HG03103 (cell line): ENCODE measurements around the gene TAF6.

Experiments
- ATAC-seq: cut with Tn5 transposase; IDR thresholded peaks from one replicate; pipeline ENCODE4 v1.9.1; 2021; ENCODE audit warnings: low read depth; ENCODE audit not compliant: unreplicated experiment

Gene TAF6

GRCh38 chr7:100098913-100099312 is 20.2 kb downstream of the TAF6 start:
- ATAC-seq, result no peak

- no peak for ATAC-seq
Observed at GRCh38 chr7:100095704-100096103, 23.5 kb downstream of the TAF6 start.

GRCh38 chr7:100095289-100095688 is 23.9 kb downstream of the TAF6 start:
- no peak for ATAC-seq

GRCh38 chr7:100093925-100094486 is 25.2 kb downstream of the TAF6 start:
- no peak for ATAC-seq

GRCh38 chr7:100093498-100093897 is 25.7 kb downstream of the TAF6 start:
- no peak for ATAC-seq

DNA sequence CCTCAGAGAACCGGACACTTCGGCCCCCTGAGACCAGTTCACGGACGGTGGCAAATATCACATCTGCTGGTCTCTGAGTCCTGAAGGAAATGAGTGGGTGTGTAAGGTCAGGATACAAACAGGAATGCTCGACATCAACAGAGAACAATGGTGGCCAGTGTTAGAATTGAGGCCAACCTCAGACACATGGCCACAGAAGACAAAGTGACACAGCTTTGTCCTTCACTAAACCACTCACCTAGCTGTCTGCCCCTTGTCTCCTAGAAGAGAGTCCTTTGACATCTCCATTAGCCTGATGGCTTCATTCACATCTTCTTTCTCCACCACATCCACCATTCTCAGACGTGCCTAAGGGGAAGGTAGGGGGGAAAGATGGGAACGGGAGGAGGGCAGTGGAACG is 26.1 kb downstream of the TAF6 start:
- ATAC-seq, result no peak

- ATAC-seq, result no peak
Observed at GRCh38 chr7:100091411-100092181, 27.6 kb downstream of the TAF6 start.

- no peak for ATAC-seq
Observed at GRCh38 chr7:100090527-100091410, 28.4 kb downstream of the TAF6 start.

DNA sequence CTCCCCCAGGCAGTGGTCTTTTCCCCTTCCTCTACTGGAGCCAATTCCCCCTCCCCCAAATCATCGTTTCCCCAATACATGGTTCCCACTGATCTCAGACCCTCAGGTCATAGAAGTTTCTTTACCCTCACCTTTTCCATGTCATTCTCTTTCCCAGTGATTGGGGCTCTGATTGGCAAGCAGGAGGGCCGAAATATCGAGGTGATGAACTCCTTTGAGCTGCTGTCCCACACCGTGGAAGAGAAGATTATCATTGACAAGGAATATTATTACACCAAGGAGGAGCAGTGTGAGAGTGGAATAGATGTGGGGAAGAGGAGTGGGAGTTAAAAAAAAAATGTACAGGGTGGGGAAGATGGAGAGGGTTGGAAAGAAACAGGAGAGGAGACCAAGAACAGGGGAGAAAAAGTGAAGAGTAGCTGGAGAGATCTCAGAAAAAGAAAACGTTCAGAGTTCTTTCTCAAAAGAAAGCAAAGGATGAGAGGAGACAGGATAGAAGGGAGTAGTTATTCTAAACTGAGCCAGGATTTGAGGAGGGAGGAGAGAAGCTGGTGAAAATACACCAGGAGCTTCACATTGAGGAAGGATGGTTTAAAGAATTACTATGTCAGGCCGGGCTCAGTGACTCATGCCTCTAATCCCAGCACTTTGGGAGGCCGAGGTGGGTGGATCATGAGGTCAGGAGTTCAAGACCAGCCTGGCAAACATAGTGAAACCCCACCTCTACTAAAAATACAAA is 29.5 kb downstream of the TAF6 start:
- ATAC-seq, result no peak

GRCh38 chr7:100088621-100089457 is 30.3 kb downstream of the TAF6 start, which contains the start of gene COPS6:
COPS6 (plus strand) TSS chr7:100088969; CDS start chr7:100088991, 22 bp downstream.
- peak; percentile 50 for ATAC-seq

DNA sequence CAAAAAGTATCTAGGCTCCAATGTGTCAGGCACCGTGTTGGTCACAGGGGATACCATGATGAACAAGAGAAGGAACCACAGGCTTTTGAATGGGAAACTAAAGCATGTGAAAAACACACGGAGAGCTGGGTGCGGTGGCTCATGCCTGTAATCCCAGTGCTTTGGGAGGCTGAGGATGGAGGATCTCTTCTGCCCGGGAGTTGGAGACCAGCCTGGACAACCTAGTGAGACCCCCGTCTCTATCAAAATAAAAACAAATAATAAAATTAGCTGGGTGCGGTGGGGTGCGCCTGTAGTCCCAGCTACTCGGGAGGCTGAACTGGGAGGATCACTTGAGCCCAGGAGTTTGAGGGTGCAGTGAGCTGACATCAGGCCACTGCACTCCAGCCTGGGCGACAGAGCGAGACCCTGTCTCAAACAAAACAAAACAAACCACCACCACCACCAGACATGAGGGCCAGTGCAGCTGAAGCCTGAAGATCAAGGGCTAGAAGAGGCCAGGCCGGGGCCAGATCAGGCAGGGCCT is 31.0 kb downstream of the TAF6 start:
- ATAC-seq, result no peak

DNA sequence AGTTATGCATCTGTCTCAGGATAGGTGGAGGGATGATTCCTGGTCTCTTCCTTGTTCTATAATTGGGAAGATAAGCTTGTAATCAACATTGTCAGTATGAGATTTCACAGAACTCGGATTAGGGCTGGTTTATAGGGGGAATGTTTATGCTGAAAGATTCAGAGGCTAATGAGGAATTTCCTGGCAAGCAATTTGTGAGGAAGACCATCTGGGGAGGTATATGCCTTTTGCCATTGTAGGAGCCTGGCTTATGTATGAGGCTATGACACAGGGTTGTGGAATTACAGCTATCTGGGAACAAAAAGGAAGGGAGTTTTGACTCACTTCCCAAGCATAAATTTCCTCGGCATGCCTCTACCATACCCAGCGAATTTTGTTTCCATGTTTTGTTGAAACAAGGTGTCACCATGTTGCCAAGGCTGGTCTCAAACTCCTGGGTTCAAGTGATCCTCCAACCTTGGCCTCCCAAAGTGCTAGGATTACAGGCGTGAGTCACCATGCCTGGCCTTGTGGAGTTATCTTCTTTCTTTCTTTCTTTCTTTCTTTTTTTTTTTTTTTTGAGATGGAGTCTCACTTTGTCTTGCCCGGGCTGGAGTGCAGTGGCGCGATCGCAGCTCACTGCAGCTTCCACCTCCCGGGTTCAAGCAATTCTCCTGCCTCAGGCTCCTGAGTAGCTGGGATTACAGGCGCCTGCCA is 32.0 kb downstream of the TAF6 start:
- no peak for ATAC-seq

DNA sequence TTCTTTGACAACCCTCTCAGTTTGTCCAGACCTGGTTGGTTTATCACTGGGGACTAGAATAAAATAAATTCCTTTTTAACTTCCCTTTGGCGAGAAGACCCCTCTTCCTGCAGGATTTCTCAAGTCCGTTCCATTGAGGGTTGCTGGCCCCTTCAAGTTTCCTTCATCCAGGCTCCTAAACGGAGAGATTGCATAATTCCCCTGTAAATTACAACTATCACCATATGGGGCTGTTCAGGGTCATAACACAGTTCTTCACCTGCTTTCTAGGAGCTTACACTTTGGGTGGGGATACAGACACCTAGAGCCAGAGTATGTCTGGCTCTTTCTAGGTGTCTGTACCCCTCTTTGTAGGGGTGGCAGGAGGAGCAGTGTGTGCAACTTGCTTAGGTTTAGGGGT is 33.6 kb downstream of the TAF6 start:
- no peak for ATAC-seq

DNA sequence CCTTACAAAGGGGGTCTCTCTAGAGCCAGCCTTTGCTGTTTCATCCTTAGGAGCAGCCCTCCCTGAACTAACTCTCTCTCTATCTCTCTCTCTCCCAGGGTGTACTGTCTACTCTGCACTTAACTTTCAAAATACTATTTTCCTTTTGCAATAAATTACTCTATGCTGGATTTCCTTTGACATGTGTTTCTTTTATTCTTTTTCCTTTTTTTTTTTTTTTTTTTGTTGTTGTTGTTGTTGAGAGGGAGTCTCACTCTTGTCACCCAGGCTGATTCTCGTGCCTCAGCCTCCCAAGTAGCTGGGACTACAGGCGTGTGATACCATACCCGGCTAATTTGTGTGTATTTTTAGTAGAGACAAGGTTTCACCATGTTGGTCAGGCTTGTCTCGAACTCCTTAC is 36.2 kb downstream of the TAF6 start:
- no peak for ATAC-seq

DNA sequence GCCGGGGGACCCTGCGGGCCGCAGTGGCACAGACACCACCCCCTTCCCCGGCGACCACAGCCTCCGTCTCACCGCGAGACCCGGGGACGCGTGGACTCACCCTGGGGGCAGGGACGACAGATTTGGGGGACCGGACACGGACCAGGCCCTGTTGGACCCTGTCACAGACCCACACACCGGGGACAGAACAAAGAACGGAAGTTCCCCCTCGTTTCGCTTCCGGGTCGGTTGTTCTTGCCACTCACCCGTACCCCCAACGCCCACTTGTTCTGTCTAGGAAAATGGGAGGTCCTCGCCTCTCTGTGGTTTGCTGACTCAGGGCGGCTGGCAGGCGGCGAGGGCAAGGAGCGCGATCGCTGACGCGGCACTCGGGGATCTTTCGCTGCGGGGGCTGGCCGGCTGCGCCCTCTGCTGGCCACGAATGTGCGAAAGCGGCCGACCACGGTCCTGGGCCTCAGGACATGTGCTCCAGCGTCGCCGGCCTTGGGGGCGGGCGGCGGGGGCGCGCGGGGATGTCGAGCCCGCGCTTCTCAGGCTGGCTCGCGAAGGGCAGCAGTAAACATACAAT is 37.5 kb downstream of the TAF6 start, which contains the start of gene ZNF3:
Gene ZNF3, minus strand, starts transcription at position 189 of the 568 bp plus-strand sequence. CDS start 4,366 bp downstream, outside the sequence.
- ATAC-seq, result peak; percentile 76

GRCh38 chr7:100080907-100081534 is 38.1 kb downstream of the TAF6 start:
- peak; percentile 19 for ATAC-seq

GRCh38 chr7:100079024-100079560 is 40.1 kb downstream of the TAF6 start:
- ATAC-seq, result no peak

DNA sequence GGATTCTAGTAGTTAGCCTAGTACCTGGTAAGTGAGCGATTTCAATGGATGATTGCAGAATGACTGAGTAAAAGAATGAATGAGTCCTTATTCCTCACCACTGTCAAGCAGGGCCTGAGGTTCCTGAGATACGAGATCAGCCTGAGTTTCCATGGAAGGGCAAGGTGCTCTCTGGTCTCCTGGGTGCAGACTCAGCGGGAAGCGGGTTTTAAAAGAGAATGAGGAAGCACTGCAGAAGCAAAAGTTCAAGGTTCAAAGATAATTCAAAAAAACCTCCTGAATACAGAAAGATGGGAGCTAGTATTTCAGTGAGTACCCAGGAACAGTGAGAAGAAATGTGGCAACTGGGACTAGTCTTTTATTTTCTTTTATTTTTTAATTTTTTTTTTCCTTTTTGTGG is 42.0 kb downstream of the TAF6 start:
- no peak for ATAC-seq
